Stimulated activated memory B cell treated with anti-CD40 and anti-IgM and Interleukin-4, amounts not matched to agents 10 μg/mL and 1 μg/mL and 100 μg/mL, for 72 hours (primary cell): ENCODE results near the gene PHF14.

Source experiments
- ATAC-seq: fragments of 150-1000 bp; cut with Tn5 transposase; 2 replicates; pipeline ENCODE4 v1.10.0; 2021
- H3K27ac Mint-ChIP-seq: one replicate; pipeline ENCODE4 v1.8.0; 2022; ENCODE audit warnings: mild to moderate bottlenecking, mixed read lengths
- H3K27me3 Mint-ChIP-seq: one replicate; pipeline ENCODE4 v1.8.0; 2022; ENCODE audit warnings: mixed read lengths
- H3K36me3 Mint-ChIP-seq: one replicate; pipeline ENCODE4 v1.8.0; 2022; ENCODE audit warnings: mixed read lengths
- H3K4me1 Mint-ChIP-seq: one replicate; pipeline ENCODE4 v1.8.0; 2022; ENCODE audit warnings: mixed read lengths
- H3K4me3 Mint-ChIP-seq: one replicate; pipeline ENCODE4 v1.8.0; 2022; ENCODE audit warnings: mild to moderate bottlenecking, moderate library complexity, mixed read lengths
- H3K9me3 Mint-ChIP-seq: one replicate; pipeline ENCODE4 v1.8.0; 2022; ENCODE audit warnings: mixed read lengths

Gene PHF14

GRCh38 chr7:11035661-11036060, 62.0 kb downstream of the PHF14 start:
- Mint-ChIP-seq H3K9me3 (no peaks in the 10 kb centered on the region), H3K4me1 (no peaks in the 10 kb centered on the region), H3K27me3 (no peaks in the 10 kb centered on the region), H3K4me3 (no peak overlapping the region), H3K27ac (no peak overlapping the region), H3K36me3 (peaks cover 23% of the 10 kb centered on the region)
- ATAC-seq = no peak

GRCh38 chr7:11039974-11040373, 66.3 kb downstream of the PHF14 start:
- no peaks in the 10 kb centered on the region for H3K9me3 Mint-ChIP-seq
- no peak overlapping the region for H3K4me3 Mint-ChIP-seq
- no peaks in the 10 kb centered on the region for H3K27me3 Mint-ChIP-seq
- no peak overlapping the region for H3K27ac Mint-ChIP-seq
- ATAC-seq = no peak
- H3K36me3 Mint-ChIP-seq = peaks cover 32% of the 10 kb centered on the region
- H3K4me1 Mint-ChIP-seq = no peaks in the 10 kb centered on the region

- H3K4me1 Mint-ChIP-seq = no peaks in the 10 kb centered on the region
- no peak for ATAC-seq
- H3K9me3 Mint-ChIP-seq = no peaks in the 10 kb centered on the region
- H3K4me3 Mint-ChIP-seq = no peak overlapping the region
- no peaks in the 10 kb centered on the region for H3K27me3 Mint-ChIP-seq
- H3K36me3 Mint-ChIP-seq = peaks cover 34% of the 10 kb centered on the region
- no peak overlapping the region for H3K27ac Mint-ChIP-seq
These were observed 80.4 kb downstream of the PHF14 start for GRCh38 chr7:11054033-11054432.

- H3K4me1 Mint-ChIP-seq = no peaks in the 10 kb centered on the region
- peaks cover 41% of the 10 kb centered on the region for H3K36me3 Mint-ChIP-seq
- no peaks in the 10 kb centered on the region for H3K27me3 Mint-ChIP-seq
- H3K4me3 Mint-ChIP-seq = no peak overlapping the region
- ATAC-seq = no peak
- H3K9me3 Mint-ChIP-seq = no peaks in the 10 kb centered on the region
- no peak overlapping the region for H3K27ac Mint-ChIP-seq
These were observed 87.2 kb downstream of the PHF14 start for GRCh38 chr7:11060893-11061292.

- no peak for ATAC-seq
- H3K27me3 Mint-ChIP-seq = no peaks in the 10 kb centered on the region
- H3K36me3 Mint-ChIP-seq = peaks cover 45% of the 10 kb centered on the region
- H3K27ac Mint-ChIP-seq = no peak overlapping the region
- no peaks in the 10 kb centered on the region for H3K4me1 Mint-ChIP-seq
- H3K4me3 Mint-ChIP-seq = no peak overlapping the region
- H3K9me3 Mint-ChIP-seq = no peaks in the 10 kb centered on the region
These were observed 88.4 kb downstream of the PHF14 start for GRCh38 chr7:11062110-11062509.

GRCh38 chr7:11069591-11069990, 95.9 kb downstream of the PHF14 start:
- H3K9me3 Mint-ChIP-seq = no peaks in the 10 kb centered on the region
- no peak overlapping the region for H3K4me3 Mint-ChIP-seq
- H3K4me1 Mint-ChIP-seq = no peaks in the 10 kb centered on the region
- H3K27ac Mint-ChIP-seq = no peak overlapping the region
- no peaks in the 10 kb centered on the region for H3K27me3 Mint-ChIP-seq
- no peak for ATAC-seq
- peaks cover 48% of the 10 kb centered on the region for H3K36me3 Mint-ChIP-seq

GRCh38 chr7:11077816-11078215, 104.1 kb downstream of the PHF14 start:
- peaks cover 2% of the 10 kb centered on the region for H3K9me3 Mint-ChIP-seq
- H3K27me3 Mint-ChIP-seq = no peaks in the 10 kb centered on the region
- no peak overlapping the region for H3K4me3 Mint-ChIP-seq
- no peak overlapping the region for H3K27ac Mint-ChIP-seq
- peaks cover 27% of the 10 kb centered on the region for H3K36me3 Mint-ChIP-seq
- ATAC-seq = no peak
- H3K4me1 Mint-ChIP-seq = no peaks in the 10 kb centered on the region

GRCh38 chr7:11078247-11078834, 104.7 kb downstream of the PHF14 start:
- no peak for ATAC-seq
- Mint-ChIP-seq H3K4me3 (no peak overlapping the region), H3K27me3 (no peaks in the 10 kb centered on the region)

GRCh38 chr7:11079907-11080306, 106.2 kb downstream of the PHF14 start:
- Mint-ChIP-seq H3K9me3 (peaks cover 2% of the 10 kb centered on the region), H3K36me3 (peaks cover 21% of the 10 kb centered on the region), H3K27me3 (no peaks in the 10 kb centered on the region), H3K4me3 (no peak overlapping the region), H3K27ac (no peak overlapping the region), H3K4me1 (no peaks in the 10 kb centered on the region)
- no peak for ATAC-seq

More at GRCh38 chr7:11078247-11078834, 104.7 kb downstream of the PHF14 start:
- Mint-ChIP-seq H3K4me1 (no peaks in the 10 kb centered on the region), H3K36me3 (peaks cover 25% of the 10 kb centered on the region), H3K9me3 (peaks cover 2% of the 10 kb centered on the region), H3K27ac (no peak overlapping the region)

GRCh38 chr7:11082121-11082520, 108.4 kb downstream of the PHF14 start:
- H3K4me1 Mint-ChIP-seq = no peaks in the 10 kb centered on the region
- H3K36me3 Mint-ChIP-seq = peaks cover 28% of the 10 kb centered on the region
- no peak overlapping the region for H3K4me3 Mint-ChIP-seq
- no peaks in the 10 kb centered on the region for H3K27me3 Mint-ChIP-seq
- peaks cover 2% of the 10 kb centered on the region for H3K9me3 Mint-ChIP-seq
- no peak overlapping the region for H3K27ac Mint-ChIP-seq
- ATAC-seq = no peak

GRCh38 chr7:11082552-11083213, 109.0 kb downstream of the PHF14 start:
- Mint-ChIP-seq H3K4me1 (no peaks in the 10 kb centered on the region), H3K4me3 (no peak overlapping the region), H3K9me3 (peaks cover 2% of the 10 kb centered on the region), H3K36me3 (peaks cover 33% of the 10 kb centered on the region), H3K27ac (no peak overlapping the region), H3K27me3 (no peaks in the 10 kb centered on the region)
- no peak for ATAC-seq

GRCh38 chr7:11083214-11083568, 109.5 kb downstream of the PHF14 start:
- H3K4me3 Mint-ChIP-seq = no peak overlapping the region
- peaks cover 2% of the 10 kb centered on the region for H3K9me3 Mint-ChIP-seq
- no peaks in the 10 kb centered on the region for H3K4me1 Mint-ChIP-seq
- H3K27me3 Mint-ChIP-seq = no peaks in the 10 kb centered on the region
- ATAC-seq = no peak
- H3K27ac Mint-ChIP-seq = no peak overlapping the region
- H3K36me3 Mint-ChIP-seq = peaks cover 33% of the 10 kb centered on the region

GRCh38 chr7:11104578-11104977, 130.9 kb downstream of the PHF14 start:
- Mint-ChIP-seq H3K36me3 (peaks cover 7% of the 10 kb centered on the region), H3K27me3 (no peaks in the 10 kb centered on the region), H3K4me1 (peaks cover 6% of the 10 kb centered on the region), H3K27ac (no peak overlapping the region), H3K4me3 (no peak overlapping the region), H3K9me3 (no peaks in the 10 kb centered on the region)
- no peak for ATAC-seq

- Mint-ChIP-seq H3K27ac (no peak overlapping the region), H3K4me3 (no peak overlapping the region), H3K4me1 (peaks cover 1% of the 10 kb centered on the region), H3K9me3 (no peaks in the 10 kb centered on the region), H3K27me3 (no peaks in the 10 kb centered on the region), H3K36me3 (peaks cover 7% of the 10 kb centered on the region)
- ATAC-seq = no peak
These were observed 136.0 kb downstream of the PHF14 start for GRCh38 chr7:11109659-11110058.

GRCh38 chr7:11120068-11120664, 146.5 kb downstream of the PHF14 start:
- no peak for ATAC-seq
- no peaks in the 10 kb centered on the region for H3K27me3 Mint-ChIP-seq
- no peak overlapping the region for H3K4me3 Mint-ChIP-seq
- no peaks in the 10 kb centered on the region for H3K4me1 Mint-ChIP-seq
- H3K9me3 Mint-ChIP-seq = no peaks in the 10 kb centered on the region
- H3K27ac Mint-ChIP-seq = no peak overlapping the region
- peaks cover 26% of the 10 kb centered on the region for H3K36me3 Mint-ChIP-seq

- H3K4me3 Mint-ChIP-seq = no peak overlapping the region
- H3K4me1 Mint-ChIP-seq = no peaks in the 10 kb centered on the region
- H3K27me3 Mint-ChIP-seq = no peaks in the 10 kb centered on the region
- H3K9me3 Mint-ChIP-seq = no peaks in the 10 kb centered on the region
- peaks cover 25% of the 10 kb centered on the region for H3K36me3 Mint-ChIP-seq
- no peak overlapping the region for H3K27ac Mint-ChIP-seq
- no peak for ATAC-seq
These were observed 147.1 kb downstream of the PHF14 start for GRCh38 chr7:11120675-11121220.
